Measurements from ENCODE around the gene WFDC9.
"Not testable (repeated sequence)": the region's sequence is repeated elsewhere in the genome, so short reads cannot be mapped to it uniquely, and the experiment has no call there.

Gene WFDC9

GRCh38 chr20:45631184-45631583 lies at the start of gene WFDC9:
Gene WFDC9 (minus strand): TSS chr20:45631284. CDS start chr20:45610181, 21,103 bp downstream.
- no peak for DNase-seq

- DNase-seq, result no peak
These were observed 48.6 kb upstream of the WFDC9 start for GRCh38 chr20:45679650-45680049.

GRCh38 chr20:45672765-45673164 lies 41.7 kb upstream of the WFDC9 start:
- DNase-seq, result no peak

- no peak for DNase-seq
These were observed 39.1 kb upstream of the WFDC9 start, which contains the start of gene WFDC11 for GRCh38 chr20:45670139-45670538. Gene WFDC11 (minus strand): TSS chr20:45670239. CDS start chr20:45650600, 19,639 bp downstream.

- DNase-seq, result not testable (repeated sequence)
These were observed 26.0 kb upstream of the WFDC9 start for GRCh38 chr20:45657038-45657437.

GRCh38 chr20:45651726-45652125 lies 20.6 kb upstream of the WFDC9 start:
- peak; percentile 33 for DNase-seq

- no peak for DNase-seq
These were observed 18.3 kb upstream of the WFDC9 start for GRCh38 chr20:45649312-45649863.

GRCh38 chr20:45647441-45648050 lies 16.5 kb upstream of the WFDC9 start:
- DNase-seq, result no peak

GRCh38 chr20:45646875-45647274 lies 15.8 kb upstream of the WFDC9 start:
- DNase-seq, result no peak

- not testable (repeated sequence) for DNase-seq
These were observed 14.8 kb upstream of the WFDC9 start for GRCh38 chr20:45645869-45646268.

GRCh38 chr20:45641076-45641475 lies 10.0 kb upstream of the WFDC9 start:
- DNase-seq, result not testable (repeated sequence)

- DNase-seq, result no peak
These were observed 8.6 kb upstream of the WFDC9 start for GRCh38 chr20:45639687-45640086.

GRCh38 chr20:45636513-45636912 lies 5.4 kb upstream of the WFDC9 start:
- DNase-seq, result no peak

- DNase-seq, result no peak
These were observed 713 bp downstream of the WFDC9 start for GRCh38 chr20:45630371-45630770.

- DNase-seq, result no peak
These were observed 1.5 kb downstream of the WFDC9 start, which contains the start of gene WFDC10A for GRCh38 chr20:45629496-45630100. Gene WFDC10A (plus strand): TSS chr20:45629739. CDS start chr20:45629814, 75 bp downstream.

GRCh38 chr20:45626540-45626939 lies 4.5 kb downstream of the WFDC9 start:
- DNase-seq, result no peak

- DNase-seq, result no peak
These were observed 9.5 kb downstream of the WFDC9 start for GRCh38 chr20:45621593-45621992.

GRCh38 chr20:45617591-45617990 lies 13.5 kb downstream of the WFDC9 start:
- DNase-seq, result no peak

- no peak for DNase-seq
These were observed 18.8 kb downstream of the WFDC9 start for GRCh38 chr20:45612314-45612713.

GRCh38 chr20:45611054-45611453 lies 20.0 kb downstream of the WFDC9 start:
- DNase-seq, result no peak

- DNase-seq, result no peak
These were observed 23.3 kb downstream of the WFDC9 start for GRCh38 chr20:45607810-45608209.

GRCh38 chr20:45595235-45595634 lies 35.8 kb downstream of the WFDC9 start:
- DNase-seq, result no peak

- no peak for DNase-seq
These were observed 37.6 kb downstream of the WFDC9 start for GRCh38 chr20:45593498-45593897.

- DNase-seq, result peak; percentile 57
These were observed 38.4 kb downstream of the WFDC9 start for GRCh38 chr20:45592574-45593189.
